SK-N-SH (cell line): ENCODE measurements around the gene DNAH11. TPM values are rescaled to one million over a fixed set of nuclear protein-coding genes. Genes with fewer than 3 reads are reported as not detected.

Experiments
- CTCF ChIA-PET: fragments of 300-600, 350-600 bp; formaldehyde crosslinking; extraction: SDS; loops from one replicate; lab custom pipeline; 2021; lab: Yijun Ruan, JAX
- POLR2A ChIA-PET: fragments of 350-600 bp; sonication (Branson Sonifier 250); formaldehyde crosslinking; extraction: SDS; loops from one replicate; lab custom pipeline; 2020; ENCODE audit warnings: antibody characterized with exemption, inconsistent platforms; lab: Yijun Ruan, JAX
- DNase-seq: peaks from one replicate; pipeline ENCODE4 v3.0.0; 2012
- H2AFZ ChIP-seq: fragments of 200-600 bp; sonication (generic); 2 replicates; pipeline ENCODE4 v1.8.1; 2016; ENCODE audit warnings: antibody characterized with exemption, mild to moderate bottlenecking, low read depth
- H3F3A ChIP-seq: fragments of 200-600 bp; sonication (generic); replicated peaks from 2 replicates; pipeline ENCODE3; 2016; ENCODE audit warnings: antibody characterized with exemption, mild to moderate bottlenecking; ENCODE audit not compliant: insufficient read depth
- H3K27ac ChIP-seq, 2 experiments: fragments of 200-500 bp in 1 of 2; fragments of 200-600 bp in 1 of 2; sonication (Bioruptor generic) in 1 of 2; sonication (generic), shearing (Covaris generic) in 1 of 2; 2 replicates each; pipeline versions ENCODE4 v1.5.1 to v1.6.1; 2014 to 2016; ENCODE audit warnings: low read depth in 2 of 2, inconsistent platforms in 1 of 2, low read length in 1 of 2, mild to moderate bottlenecking in 1 of 2, mixed read lengths in 1 of 2
- H3K27me3 ChIP-seq: fragments of 200-600 bp; sonication (generic), shearing (Covaris generic); 2 replicates; pipeline ENCODE4 v1.6.1; 2016; ENCODE audit warnings: mixed run types; ENCODE audit not compliant: insufficient read depth
- H3K36me3 ChIP-seq, 2 experiments: fragments of 200-500 bp in 1 of 2; fragments of 200-600 bp in 1 of 2; sonication (Bioruptor generic) in 1 of 2; sonication (generic) in 1 of 2; replicated peaks in 1 of 2; 2 replicates each; pipeline versions ENCODE3 to v1.5.1; 2014 to 2016; ENCODE audit warnings: low read length in 1 of 2, mild to moderate bottlenecking in 1 of 2; ENCODE audit not compliant: insufficient read depth in 2 of 2, control insufficient read depth in 1 of 2
- H3K4me1 ChIP-seq, 2 experiments: fragments of 200-500 bp in 1 of 2; fragments of 200-600 bp in 1 of 2; sonication (Bioruptor generic) in 1 of 2; sonication (generic), shearing (Covaris generic) in 1 of 2; 2 replicates each; pipeline versions ENCODE4 v1.5.1 to v1.6.1; 2014 to 2016; ENCODE audit warnings: low read depth in 1 of 2, low read length in 1 of 2, mixed run types in 1 of 2; ENCODE audit not compliant: insufficient read depth in 2 of 2, control insufficient read depth in 1 of 2
- H3K4me2 ChIP-seq: fragments of 200-600 bp; sonication (generic), shearing (Covaris generic); 2 replicates; pipeline ENCODE4 v1.6.1; 2017; ENCODE audit warnings: mixed run types
- H3K4me3 ChIP-seq, 2 experiments: fragments of 200-500 bp in 1 of 2; fragments of 200-600 bp in 1 of 2; sonication (Bioruptor generic) in 1 of 2; sonication (generic), shearing (Covaris generic) in 1 of 2; 2 replicates each; pipeline versions ENCODE4 v1.5.1 to v1.8.1; 2014 to 2016; ENCODE audit warnings: low read depth in 2 of 2, inconsistent platforms in 1 of 2, low read length in 1 of 2, mild to moderate bottlenecking in 1 of 2, mixed read lengths in 1 of 2, moderate library complexity in 1 of 2
- H3K79me2 ChIP-seq: fragments of 200-600 bp; sonication (generic); 2 replicates; pipeline ENCODE4 v1.8.1; 2017; ENCODE audit warnings: mild to moderate bottlenecking; ENCODE audit not compliant: insufficient read depth
- H3K9ac ChIP-seq: fragments of 200-600 bp; sonication (generic); 2 replicates; pipeline ENCODE4 v1.6.1; 2017; ENCODE audit warnings: mixed run types
- H3K9me2 ChIP-seq: fragments of 200-600 bp; sonication (generic); 2 replicates; pipeline ENCODE4 v1.6.1; 2017; ENCODE audit warnings: mixed run types
- H3K9me3 ChIP-seq: fragments of 200-600 bp; sonication (generic); 2 replicates; pipeline ENCODE4 v1.6.1; 2017; ENCODE audit warnings: mixed run types, mild to moderate bottlenecking, moderate library complexity
- H4K20me1 ChIP-seq: fragments of 200-600 bp; sonication (generic); 2 replicates; pipeline ENCODE4 v1.6.1; 2017; ENCODE audit warnings: mild to moderate bottlenecking, mixed run types; ENCODE audit not compliant: insufficient read depth
- CHD2 ChIP-seq: fragments of 150-350 bp; IDR thresholded peaks from 2 replicates; pipeline ENCODE4 v1.6.1; 2018; ENCODE audit warnings: low read length; ENCODE audit not compliant: partially characterized antibody
- CTCF ChIP-seq: fragments of 200-600 bp; sonication (generic); IDR thresholded peaks from 2 replicates; pipeline ENCODE4 v1.6.1; 2017; ENCODE audit warnings: antibody characterized with exemption, mild to moderate bottlenecking, moderate library complexity
- ELF1 ChIP-seq: IDR thresholded peaks from 2 replicates; pipeline ENCODE4 v1.4.0; 2012
- EZH2phosphoT487 ChIP-seq: fragments of 200-600 bp; sonication (generic); IDR thresholded peaks from 2 replicates; pipeline ENCODE4 v1.6.1; 2017; ENCODE audit warnings: low read depth, mixed run types, mild to moderate bottlenecking, antibody characterized with exemption, moderate library complexity, borderline replicate concordance
- FOXM1 ChIP-seq: IDR thresholded peaks from 2 replicates; pipeline ENCODE4 v1.4.0; 2012; ENCODE audit warnings: low read depth, mild to moderate bottlenecking
- JUND ChIP-seq: IDR thresholded peaks from 2 replicates; pipeline ENCODE4 v1.4.0; 2012
- NFIC ChIP-seq: IDR thresholded peaks from 2 replicates; pipeline ENCODE4 v1.4.0; 2012; ENCODE audit warnings: borderline replicate concordance
- NRF1 ChIP-seq: IDR thresholded peaks from 2 replicates; pipeline ENCODE4 v1.6.1; 2012; ENCODE audit warnings: low read depth, mild to moderate bottlenecking, low read length
- RAD21 ChIP-seq: IDR thresholded peaks from 2 replicates; pipeline ENCODE4 v1.6.1; 2012; ENCODE audit warnings: mild to moderate bottlenecking, low read length
- REST ChIP-seq: IDR thresholded peaks from 2 replicates; pipeline ENCODE4 v1.6.1; 2012; ENCODE audit warnings: mild to moderate bottlenecking, low read depth, low read length, moderate library complexity
- SIN3A ChIP-seq: IDR thresholded peaks from 2 replicates; pipeline ENCODE4 v1.6.1; 2012; ENCODE audit warnings: low read depth, mild to moderate bottlenecking, low read length, moderate library complexity, borderline replicate concordance
- TEAD4 ChIP-seq: IDR thresholded peaks from 2 replicates; pipeline ENCODE4 v1.4.0; 2012; ENCODE audit warnings: mild to moderate bottlenecking, borderline replicate concordance; ENCODE audit not compliant: insufficient read depth
- USF1 ChIP-seq: IDR thresholded peaks from 2 replicates; pipeline ENCODE4 v1.4.0; 2012; ENCODE audit warnings: low read depth, borderline replicate concordance
- WGBS: methylation state at CpG from one replicate; pipeline ENCODE4 v1.1.6; 2017; ENCODE audit warnings: low lambda C conversion rate; 5-methylcytosine and 5-hydroxymethylcytosine counted together
- polyA plus RNA-seq, 3 experiments: library from polyadenylated mRNA; depleted of rRNA; stranded (reverse); fragments of >200 nt; gene quantifications; 2 replicates each; pipeline ENCODE4 v1.2.3, GENCODE V29; 2012

DNAH11 gene
- polyA plus RNA-seq, 1 of the 3 experiments (the other 2 are of a cell fraction): 0.77 TPM

GRCh38 chr7:21763818-21764217 is 221.0 kb downstream of the DNAH11 start:
- no peaks in the 10 kb centered on the region for H3K9me2 ChIP-seq
- TF ChIP-seq CTCF (no peak), USF1 (no peak), NRF1 (no peak), EZH2phosphoT487 (no peak), REST (no peak), RAD21 (no peak), ELF1 (no peak), NFIC (no peak), SIN3A (no peak), JUND (no peak)
- no peaks in the 10 kb centered on the region for H3F3A ChIP-seq
- H3K4me2 ChIP-seq: no peak overlapping the region
- H2AFZ ChIP-seq: no peak overlapping the region
- no peaks in the 10 kb centered on the region for H3K36me3 ChIP-seq
- H3K4me1 ChIP-seq: no peaks in the 10 kb centered on the region
- ChIA-PET CTCF (interaction anchor here (0.8 kb wide), 1 partner anchor 130 kb away, joined by 3 read pairs; no protein-coding TSS in a partner anchor), POLR2A (no interaction called here)
- H3K9ac ChIP-seq: no peak overlapping the region
- no peak overlapping the region for H3K27ac ChIP-seq
- 0 out of 2 replicates have a peak, but pooled peaks cover 3% of the 10 kb centered on the region for H3K27me3 ChIP-seq
- H4K20me1 ChIP-seq: no peaks in the 10 kb centered on the region
- no peak overlapping the region for H3K4me3 ChIP-seq
- no peaks in the 10 kb centered on the region for H3K9me3 ChIP-seq
- DNase-seq: no peak
- no peaks in the 10 kb centered on the region for H3K79me2 ChIP-seq
- 29% methylated on average over 4 of the region's 4 CpGs for WGBS

- Histone ChIP-seq H3K79me2 (no peaks in the 10 kb centered on the region), H3K4me1 (no peaks in the 10 kb centered on the region), H2AFZ (no peak overlapping the region), H3K4me2 (no peak overlapping the region), H3F3A (no peaks in the 10 kb centered on the region), H4K20me1 (no peaks in the 10 kb centered on the region), H3K4me3 (no peak overlapping the region), H3K27ac (no peak overlapping the region), H3K9me3 (no peaks in the 10 kb centered on the region), H3K9ac (no peak overlapping the region), H3K36me3 (no peaks in the 10 kb centered on the region), H3K27me3 (peaks cover 1% of the 10 kb centered on the region; the same call in 1 of the 2 replicates), H3K9me2 (no peaks in the 10 kb centered on the region)
- 4% methylated on average over 2 of the region's 2 CpGs for WGBS
- no peak for TF ChIP-seq TEAD4
- no peak for TF ChIP-seq CHD2
- TF ChIP-seq FOXM1: no peak
- ChIA-PET CTCF (interaction anchor here (1.3 to 1.8 kb wide), 3 partner anchors 14 to 316 kb away, joined by 3 to 9 read pairs (median 4); no protein-coding TSS in a partner anchor), POLR2A (no interaction called here)
- DNase-seq: no peak
Observed at GRCh38 chr7:21766218-21766617, 223.4 kb downstream of the DNAH11 start.
